Panc1 (cell line): Measurements from ENCODE around the gene PLCG2. TPM values are rescaled to one million over a fixed set of nuclear protein-coding genes. Genes with fewer than 3 reads are reported as not detected.

Experiments
- ATAC-seq: fragments of 200-7000 bp; cut with Tn5 transposase; 2 replicates; pipeline ENCODE4 v1.9.1; 2020; ENCODE audit warnings: mild to moderate bottlenecking, moderate library complexity
- BruUV-seq: library from RNA; stranded (reverse); fragments of 400-500 nt; replicated peaks from 2 replicates; lab custom pipeline; 2021; lab: Mats Ljungman, UMichigan
- CTCF ChIA-PET: fragments of 300-600 bp; sonication (Branson Sonifier 250); formaldehyde crosslinking; loops from one replicate; lab custom pipeline; 2022; ENCODE audit warnings: antibody characterized with exemption; lab: Charles Lee
- POLR2A ChIA-PET: fragments of 300-600 bp; sonication (Branson Sonifier 250); formaldehyde crosslinking; loops from one replicate; lab custom pipeline; 2022; ENCODE audit warnings: antibody characterized with exemption; lab: Charles Lee
- DNase-seq: peaks from one replicate; pipeline ENCODE4 v3.0.0-alpha.2; 2010; ENCODE audit warnings: low read depth, low spot score
- H3K27ac ChIP-seq: 2 replicates; pipeline ENCODE4 v1.5.1; 2011; ENCODE audit warnings: mild to moderate bottlenecking, low read length, inconsistent platforms
- H3K27me3 ChIP-seq: fragments of 200-500 bp; sonication (Bioruptor generic); 2 replicates; pipeline ENCODE4 v1.6.0; 2014; ENCODE audit warnings: low read length, inconsistent platforms; ENCODE audit not compliant: control insufficient read depth, insufficient read depth
- H3K36me3 ChIP-seq: fragments of 200-500 bp; sonication (Bioruptor generic); 2 replicates; pipeline ENCODE4 v1.5.1; 2014; ENCODE audit warnings: inconsistent platforms, mild to moderate bottlenecking, low read length, moderate library complexity; ENCODE audit not compliant: control insufficient read depth, insufficient read depth
- H3K4me1 ChIP-seq: 2 replicates; pipeline ENCODE4 v1.5.1; 2011; ENCODE audit warnings: inconsistent platforms, mild to moderate bottlenecking, low read length, moderate library complexity; ENCODE audit not compliant: control insufficient read depth, insufficient read depth
- H3K4me3 ChIP-seq, 2 experiments: 2 replicates each; pipeline ENCODE4 v1.5.1; 2011 to 2012; ENCODE audit warnings: low read depth in 2 of 2, low read length in 2 of 2, mild to moderate bottlenecking in 2 of 2, inconsistent platforms in 1 of 2, moderate library complexity in 1 of 2
- H3K9me3 ChIP-seq: fragments of 200-500 bp; sonication (Bioruptor generic); 2 replicates; pipeline ENCODE4 v1.5.1; 2014; ENCODE audit warnings: low read depth, mild to moderate bottlenecking, inconsistent platforms, low read length, moderate library complexity; ENCODE audit not compliant: control insufficient read depth, insufficient read depth
- POLR2AphosphoS5 ChIP-seq: IDR thresholded peaks from 2 replicates; pipeline ENCODE4 v1.6.1; 2012; ENCODE audit warnings: mild to moderate bottlenecking, low read depth, low read length, moderate library complexity
- SIN3A ChIP-seq: IDR thresholded peaks from 2 replicates; pipeline ENCODE4 v1.6.1; 2012; ENCODE audit warnings: low read depth, mild to moderate bottlenecking, low read length, moderate library complexity, borderline replicate concordance; ENCODE audit not compliant: insufficient read depth
- TCF7L2 ChIP-seq: IDR thresholded peaks from 2 replicates; pipeline ENCODE4 v1.6.1; 2011; ENCODE audit warnings: mild to moderate bottlenecking, low read depth, low read length, inconsistent platforms
- in situ Hi-C: cut with HindIII; loops from 2 replicates; pipeline ENCODE4 v1.10.0; 2016; ENCODE audit warnings: low sequenced_read_pairs, low pct_unique_long_range_greater_than_20kb
- intact Hi-C: fragments of 100-400 bp; cut with micrococcal nuclease; formaldehyde crosslinking; loops from one replicate; pipeline ENCODE4 v1.10.0; 2022; ENCODE audit not compliant: unreplicated experiment
- total RNA-seq: library from RNA; stranded (reverse); gene quantifications from one replicate; pipeline ENCODE4 v1.2.1, GENCODE V29; 2021; ENCODE audit not compliant: unreplicated experiment
- TF ChIP-seq, protein P1 (sequence below), 2 experiments: IDR thresholded peaks; 2 replicates each; pipeline ENCODE4 v1.6.1; 2011 to 2012; ENCODE audit warnings: low read depth in 2 of 2, control low read depth in 1 of 2, low read length in 1 of 2, mild to moderate bottlenecking in 1 of 2, moderate library complexity in 1 of 2; ENCODE audit not compliant: insufficient read depth in 1 of 2
- TF ChIP-seq, protein P2 (sequence below): fragments of 450-650 bp; IDR thresholded peaks from 2 replicates; pipeline ENCODE4 v1.5.1; 2017; ENCODE audit warnings: mild to moderate bottlenecking

The PLCG2 gene
- total RNA-seq, 1 experiment from 2014 or later = 10.8 TPM

DNA sequence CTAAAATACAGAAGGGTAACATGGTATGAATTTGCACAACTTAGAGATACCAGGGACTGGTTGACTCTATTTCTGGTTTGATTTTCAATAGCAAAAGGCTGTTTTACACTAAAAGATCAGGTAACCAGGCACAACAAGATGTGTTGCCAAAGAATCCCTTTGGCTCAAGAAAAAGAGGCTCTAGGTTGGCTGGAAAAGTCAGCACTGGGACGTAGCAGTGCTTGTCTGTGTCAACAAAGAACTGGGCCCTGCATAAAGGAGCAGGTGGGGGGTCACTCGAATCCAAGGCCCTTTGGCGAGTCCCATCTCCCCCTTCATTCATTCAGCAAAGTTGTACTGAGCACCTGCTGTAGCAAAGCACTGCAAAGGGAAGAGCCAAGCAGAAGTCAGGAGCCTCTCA is 213.8 kb downstream of the PLCG2 start:
- 0 out of 2 replicates have a peak, but pooled peaks cover 2% of the 10 kb centered on the region for H3K4me1 ChIP-seq
- in situ Hi-C loops = no loop called here
- no peak for ATAC-seq
- BruUV-seq = no TSS peak
- no peaks in the 10 kb centered on the region for H3K27me3 ChIP-seq
- H3K36me3 ChIP-seq = no peaks in the 10 kb centered on the region
- POLR2A ChIA-PET = no interaction called here
- TF ChIP-seq, protein P1, sequence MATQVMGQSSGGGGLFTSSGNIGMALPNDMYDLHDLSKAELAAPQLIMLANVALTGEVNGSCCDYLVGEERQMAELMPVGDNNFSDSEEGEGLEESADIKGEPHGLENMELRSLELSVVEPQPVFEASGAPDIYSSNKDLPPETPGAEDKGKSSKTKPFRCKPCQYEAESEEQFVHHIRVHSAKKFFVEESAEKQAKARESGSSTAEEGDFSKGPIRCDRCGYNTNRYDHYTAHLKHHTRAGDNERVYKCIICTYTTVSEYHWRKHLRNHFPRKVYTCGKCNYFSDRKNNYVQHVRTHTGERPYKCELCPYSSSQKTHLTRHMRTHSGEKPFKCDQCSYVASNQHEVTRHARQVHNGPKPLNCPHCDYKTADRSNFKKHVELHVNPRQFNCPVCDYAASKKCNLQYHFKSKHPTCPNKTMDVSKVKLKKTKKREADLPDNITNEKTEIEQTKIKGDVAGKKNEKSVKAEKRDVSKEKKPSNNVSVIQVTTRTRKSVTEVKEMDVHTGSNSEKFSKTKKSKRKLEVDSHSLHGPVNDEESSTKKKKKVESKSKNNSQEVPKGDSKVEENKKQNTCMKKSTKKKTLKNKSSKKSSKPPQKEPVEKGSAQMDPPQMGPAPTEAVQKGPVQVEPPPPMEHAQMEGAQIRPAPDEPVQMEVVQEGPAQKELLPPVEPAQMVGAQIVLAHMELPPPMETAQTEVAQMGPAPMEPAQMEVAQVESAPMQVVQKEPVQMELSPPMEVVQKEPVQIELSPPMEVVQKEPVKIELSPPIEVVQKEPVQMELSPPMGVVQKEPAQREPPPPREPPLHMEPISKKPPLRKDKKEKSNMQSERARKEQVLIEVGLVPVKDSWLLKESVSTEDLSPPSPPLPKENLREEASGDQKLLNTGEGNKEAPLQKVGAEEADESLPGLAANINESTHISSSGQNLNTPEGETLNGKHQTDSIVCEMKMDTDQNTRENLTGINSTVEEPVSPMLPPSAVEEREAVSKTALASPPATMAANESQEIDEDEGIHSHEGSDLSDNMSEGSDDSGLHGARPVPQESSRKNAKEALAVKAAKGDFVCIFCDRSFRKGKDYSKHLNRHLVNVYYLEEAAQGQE (IDR thresholded peaks at IDR 0.05; ENCODE audit: insufficient read depth in 1 of 2, low read depth in 2 of 2, low read length in 1 of 2) = no peak
- intact Hi-C loops = no loop called here
- DNase-seq = no peak
- CTCF ChIA-PET = no interaction called here
- no peaks in the 10 kb centered on the region for H3K9me3 ChIP-seq
- H3K4me3 ChIP-seq = no peak overlapping the region
- no peak overlapping the region for H3K27ac ChIP-seq

DNA sequence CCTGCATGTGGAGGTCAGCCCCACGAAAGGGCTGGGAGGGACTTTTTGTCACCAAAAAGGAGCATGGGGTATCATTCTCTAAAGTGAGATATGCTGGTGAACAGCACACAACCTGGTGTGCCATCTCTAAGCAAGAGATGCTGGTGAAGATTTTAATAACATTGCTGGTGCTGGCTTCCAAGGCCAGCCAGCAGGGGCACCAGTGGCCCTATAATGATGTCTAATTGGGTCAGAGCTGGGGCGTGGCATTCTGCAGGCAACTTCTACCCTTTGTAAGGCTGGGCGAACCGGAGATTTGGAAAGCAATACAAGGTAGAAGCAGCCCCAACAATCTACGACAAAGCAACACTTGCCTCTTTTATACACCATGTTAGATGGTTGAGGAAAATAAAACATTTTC is 215.4 kb downstream of the PLCG2 start:
- no peak overlapping the region for H3K4me3 ChIP-seq
- intact Hi-C loops = no loop called here
- H3K4me1 ChIP-seq = 0 out of 2 replicates have a peak, but pooled peaks cover 2% of the 10 kb centered on the region
- DNase-seq = no peak
- no peaks in the 10 kb centered on the region for H3K36me3 ChIP-seq
- no peaks in the 10 kb centered on the region for H3K27me3 ChIP-seq
- H3K9me3 ChIP-seq = no peaks in the 10 kb centered on the region
- ChIA-PET CTCF (no interaction called here), POLR2A (no interaction called here)
- no peak for ATAC-seq
- in situ Hi-C loops = no loop called here
- no peak for TF ChIP-seq POLR2AphosphoS5
- TF ChIP-seq, protein P2, sequence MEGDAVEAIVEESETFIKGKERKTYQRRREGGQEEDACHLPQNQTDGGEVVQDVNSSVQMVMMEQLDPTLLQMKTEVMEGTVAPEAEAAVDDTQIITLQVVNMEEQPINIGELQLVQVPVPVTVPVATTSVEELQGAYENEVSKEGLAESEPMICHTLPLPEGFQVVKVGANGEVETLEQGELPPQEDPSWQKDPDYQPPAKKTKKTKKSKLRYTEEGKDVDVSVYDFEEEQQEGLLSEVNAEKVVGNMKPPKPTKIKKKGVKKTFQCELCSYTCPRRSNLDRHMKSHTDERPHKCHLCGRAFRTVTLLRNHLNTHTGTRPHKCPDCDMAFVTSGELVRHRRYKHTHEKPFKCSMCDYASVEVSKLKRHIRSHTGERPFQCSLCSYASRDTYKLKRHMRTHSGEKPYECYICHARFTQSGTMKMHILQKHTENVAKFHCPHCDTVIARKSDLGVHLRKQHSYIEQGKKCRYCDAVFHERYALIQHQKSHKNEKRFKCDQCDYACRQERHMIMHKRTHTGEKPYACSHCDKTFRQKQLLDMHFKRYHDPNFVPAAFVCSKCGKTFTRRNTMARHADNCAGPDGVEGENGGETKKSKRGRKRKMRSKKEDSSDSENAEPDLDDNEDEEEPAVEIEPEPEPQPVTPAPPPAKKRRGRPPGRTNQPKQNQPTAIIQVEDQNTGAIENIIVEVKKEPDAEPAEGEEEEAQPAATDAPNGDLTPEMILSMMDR = peak; percentile 38
- H3K27ac ChIP-seq = no peak overlapping the region
- no TSS peak for BruUV-seq

DNA sequence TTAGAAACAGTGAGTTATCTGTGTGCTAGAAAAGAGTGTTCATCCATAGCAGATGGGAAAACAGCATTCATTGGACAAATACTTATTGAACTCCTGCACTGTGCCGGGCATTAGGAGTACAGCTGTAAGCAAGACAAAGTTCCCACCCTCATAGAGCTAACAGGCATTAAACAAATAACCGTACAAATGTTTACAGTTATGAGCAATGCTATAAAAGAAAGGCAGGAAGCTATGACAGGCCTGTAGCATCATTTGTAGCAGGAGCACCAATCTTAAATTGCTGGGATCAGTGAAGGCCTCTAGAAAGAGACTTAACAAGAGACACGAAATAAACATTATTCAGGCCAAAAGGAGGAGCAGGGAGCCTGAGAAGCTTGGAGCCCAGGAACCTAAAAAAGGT is 216.6 kb downstream of the PLCG2 start:
- ChIA-PET CTCF (no interaction called here), POLR2A (no interaction called here)
- DNase-seq = no peak
- no peaks in the 10 kb centered on the region for H3K27me3 ChIP-seq
- H3K9me3 ChIP-seq = no peaks in the 10 kb centered on the region
- TF ChIP-seq TCF7L2 (no peak), SIN3A (no peak)
- TF ChIP-seq, protein P2 = no peak
- TF ChIP-seq, protein P1 (IDR thresholded peaks at IDR 0.05; ENCODE audit: insufficient read depth in 1 of 2, low read depth in 2 of 2, low read length in 1 of 2) = no peak
- ATAC-seq = no peak
- 0 out of 2 replicates have a peak, but pooled peaks cover 2% of the 10 kb centered on the region for H3K4me1 ChIP-seq
- no peaks in the 10 kb centered on the region for H3K36me3 ChIP-seq
- in situ Hi-C loops (no loop called here), intact Hi-C loops (no loop called here)
- H3K27ac ChIP-seq = no peak overlapping the region
- BruUV-seq = no TSS peak
- H3K4me3 ChIP-seq = no peak overlapping the region
